NT2/D1 (cell line): Measurements from ENCODE around the gene SYNE4.

Experiments used
- DNase-seq: peaks from one replicate; pipeline ENCODE4 v3.0.0-alpha.2; 2011; ENCODE audit warnings: low read depth, low spot score
- H3K27me3 ChIP-seq: 2 replicates; pipeline ENCODE4 v1.6.0; 2011; ENCODE audit warnings: mild to moderate bottlenecking; ENCODE audit not compliant: insufficient read length, insufficient read depth
- H3K36me3 ChIP-seq: 2 replicates; pipeline ENCODE4 v1.6.1; 2011; ENCODE audit warnings: mild to moderate bottlenecking, low read length, mixed read lengths; ENCODE audit not compliant: insufficient read depth, insufficient read length
- H3K4me1 ChIP-seq: 2 replicates; pipeline ENCODE4 v1.5.1; 2011; ENCODE audit not compliant: insufficient read depth, insufficient read length
- H3K4me3 ChIP-seq: 2 replicates; pipeline ENCODE4 v1.5.1; 2011; ENCODE audit warnings: low read depth; ENCODE audit not compliant: insufficient read length
- H3K9ac ChIP-seq: 2 replicates; pipeline ENCODE4 v1.6.0; 2011; ENCODE audit warnings: low read depth; ENCODE audit not compliant: insufficient read length
- H3K9me3 ChIP-seq: 2 replicates; pipeline ENCODE4 v1.5.1; 2011; ENCODE audit warnings: mild to moderate bottlenecking, low read length; ENCODE audit not compliant: insufficient read depth
- SUZ12 ChIP-seq: IDR thresholded peaks from 2 replicates; pipeline ENCODE4 v1.6.1; 2011; ENCODE audit not compliant: insufficient read length, insufficient read depth; ENCODE audit errors: extremely low read depth
- YY1 ChIP-seq: IDR thresholded peaks from 2 replicates; pipeline ENCODE4 v1.6.1; 2011; ENCODE audit not compliant: insufficient read length, insufficient read depth
- ZNF274 ChIP-seq: IDR thresholded peaks from 2 replicates; pipeline ENCODE4 v1.6.1; 2011; ENCODE audit warnings: mild to moderate bottlenecking, low read depth, low read length

The SYNE4 gene

GRCh38 chr19:36008336-36008978 lies at the start of gene SYNE4:
TSS of gene SYNE4 (minus strand) at chr19:36008813. CDS start at chr19:36008681, 132 bp downstream.
- no peak for DNase-seq
- Histone ChIP-seq H3K9me3 (no peaks in the 10 kb centered on the region), H3K36me3 (peaks cover 5% of the 10 kb centered on the region), H3K4me3 (peak within 1 kb of the TSS; percentile 68), H3K27me3 (no peaks in the 10 kb centered on the region), H3K4me1 (peaks cover 10% of the 10 kb centered on the region), H3K9ac (peak within 1 kb of the TSS; percentile 83)
- TF ChIP-seq YY1 (no peak), SUZ12 (no peak), ZNF274 (no peak)

GRCh38 chr19:36054733-36055686 lies 46.4 kb upstream of the SYNE4 start, which contains the start of gene WDR62:
TSS of gene WDR62 (plus strand) at chr19:36054897. CDS start at chr19:36054972, 75 bp downstream.
- H3K27me3 ChIP-seq: no peaks in the 10 kb centered on the region
- peaks cover 24% of the 10 kb centered on the region for H3K36me3 ChIP-seq
- no peaks in the 10 kb centered on the region for H3K9me3 ChIP-seq
- peak within 1 kb of the TSS; percentile 87 for H3K4me3 ChIP-seq
- H3K9ac ChIP-seq: peak within 1 kb of the TSS; percentile 86
- DNase-seq: peak; percentile 69
- H3K4me1 ChIP-seq: peaks cover 9% of the 10 kb centered on the region
- TF ChIP-seq SUZ12: no peak
- no peak for TF ChIP-seq ZNF274
- no peak for TF ChIP-seq YY1

- TF ChIP-seq ZNF274 (no peak), SUZ12 (no peak), YY1 (no peak)
- Histone ChIP-seq H3K4me1 (peaks cover 9% of the 10 kb centered on the region), H3K9me3 (no peaks in the 10 kb centered on the region), H3K27me3 (no peaks in the 10 kb centered on the region), H3K36me3 (peaks cover 17% of the 10 kb centered on the region), H3K4me3 (peak within 1 kb of the TSS; percentile 87), H3K9ac (peak within 1 kb of the TSS; percentile 86)
- peak; percentile 92 for DNase-seq
These were observed 45.6 kb upstream of the SYNE4 start, which contains the start of gene THAP8 for GRCh38 chr19:36054119-36054732. TSS of gene THAP8 (minus strand) at chr19:36054285. CDS start at chr19:36054217, 68 bp downstream.

GRCh38 chr19:36051637-36052036 lies 43.0 kb upstream of the SYNE4 start:
- no peak for DNase-seq

GRCh38 chr19:36051236-36051635 lies 42.6 kb upstream of the SYNE4 start:
- Histone ChIP-seq H3K4me3 (no peak overlapping the region), H3K36me3 (peaks cover under 1% of the 10 kb centered on the region), H3K27me3 (no peaks in the 10 kb centered on the region), H3K4me1 (peaks cover 6% of the 10 kb centered on the region), H3K9me3 (no peaks in the 10 kb centered on the region), H3K9ac (peak overlapping the region; percentile 5)
- TF ChIP-seq SUZ12: no peak
- TF ChIP-seq YY1: no peak
- no peak for TF ChIP-seq ZNF274
- DNase-seq: peak; percentile 22

More at GRCh38 chr19:36051637-36052036, 43.0 kb upstream of the SYNE4 start:
- TF ChIP-seq YY1 (no peak), SUZ12 (no peak), ZNF274 (no peak)
- Histone ChIP-seq H3K4me3 (no peak overlapping the region), H3K9me3 (no peaks in the 10 kb centered on the region), H3K9ac (peak overlapping the region; percentile 5), H3K4me1 (peaks cover 6% of the 10 kb centered on the region), H3K27me3 (no peaks in the 10 kb centered on the region), H3K36me3 (peaks cover 5% of the 10 kb centered on the region)

GRCh38 chr19:36049080-36049698 lies 40.6 kb upstream of the SYNE4 start:
- no peak for DNase-seq
- Histone ChIP-seq H3K9ac (no peak overlapping the region), H3K4me3 (no peak overlapping the region), H3K9me3 (no peaks in the 10 kb centered on the region), H3K4me1 (peaks cover 9% of the 10 kb centered on the region), H3K36me3 (no peaks in the 10 kb centered on the region), H3K27me3 (no peaks in the 10 kb centered on the region)
- TF ChIP-seq YY1 (no peak), SUZ12 (no peak), ZNF274 (no peak)
